GM19372 (cell line): ENCODE results near the gene DLEC1.

Experiments
- ATAC-seq: cut with Tn5 transposase; IDR thresholded peaks from one replicate; pipeline ENCODE4 v1.9.1; 2021; ENCODE audit warnings: mild to moderate bottlenecking, low read depth, moderate library complexity; ENCODE audit not compliant: unreplicated experiment

The DLEC1 gene

DNA sequence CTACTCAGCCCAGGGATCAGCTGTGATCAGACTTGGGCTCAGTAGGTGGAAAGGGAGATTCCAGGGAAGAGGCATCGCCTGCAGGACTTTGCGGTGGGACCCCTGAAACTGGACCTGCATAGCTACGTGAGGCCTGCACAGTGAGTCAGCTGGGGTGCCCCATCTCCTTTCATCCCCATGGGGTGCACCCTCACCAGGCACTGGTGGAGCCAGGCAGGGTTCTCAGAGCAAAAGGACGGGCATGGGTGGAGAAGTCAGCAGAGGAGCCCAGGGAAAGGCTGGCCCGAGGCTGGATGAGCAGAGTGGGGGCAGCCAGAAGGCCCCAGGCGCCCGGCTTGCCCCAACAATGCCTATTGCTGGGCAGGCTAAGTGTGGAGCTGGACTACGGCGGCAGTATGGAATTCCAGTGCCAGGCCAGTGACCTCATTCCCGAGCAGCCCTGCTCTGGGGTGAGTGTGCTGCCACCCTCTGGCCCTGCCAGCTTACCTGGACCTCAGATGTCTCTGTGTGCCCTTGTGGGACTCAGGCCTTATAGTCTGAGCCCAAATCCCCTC lies 78.2 kb downstream of the DLEC1 start:
- no peak for ATAC-seq

DNA sequence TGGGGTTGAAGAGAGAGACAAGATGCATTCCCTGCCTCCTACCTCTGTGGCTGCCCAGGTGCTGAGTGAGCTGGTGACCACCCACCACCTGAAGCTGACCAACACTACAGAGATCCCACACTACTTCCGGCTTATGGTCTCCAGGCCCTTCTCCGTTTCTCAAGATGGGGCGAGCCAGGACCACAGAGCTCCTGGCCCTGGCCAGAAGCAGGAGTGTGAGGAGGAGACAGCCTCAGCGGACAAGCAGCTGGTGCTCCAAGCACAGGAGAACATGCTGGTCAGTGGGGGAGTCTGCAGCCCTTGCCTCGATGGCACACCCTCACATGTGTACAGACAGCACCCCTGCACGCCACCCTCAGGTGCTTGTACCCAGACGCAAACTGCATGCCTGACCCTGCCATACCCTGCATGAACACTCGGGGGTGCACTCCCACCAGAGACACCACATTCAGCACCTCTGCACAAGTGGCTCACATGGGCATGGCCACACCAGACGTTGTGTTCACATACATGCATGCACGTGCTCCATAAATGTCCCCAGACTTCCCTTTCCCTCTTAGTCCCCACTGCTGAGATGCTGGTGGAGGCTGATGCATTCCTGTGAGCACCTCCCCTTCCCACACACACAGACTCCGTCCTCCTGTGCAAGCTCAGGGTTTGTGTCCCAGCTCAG lies 78.9 kb downstream of the DLEC1 start:
- ATAC-seq, result peak; percentile 75

DNA sequence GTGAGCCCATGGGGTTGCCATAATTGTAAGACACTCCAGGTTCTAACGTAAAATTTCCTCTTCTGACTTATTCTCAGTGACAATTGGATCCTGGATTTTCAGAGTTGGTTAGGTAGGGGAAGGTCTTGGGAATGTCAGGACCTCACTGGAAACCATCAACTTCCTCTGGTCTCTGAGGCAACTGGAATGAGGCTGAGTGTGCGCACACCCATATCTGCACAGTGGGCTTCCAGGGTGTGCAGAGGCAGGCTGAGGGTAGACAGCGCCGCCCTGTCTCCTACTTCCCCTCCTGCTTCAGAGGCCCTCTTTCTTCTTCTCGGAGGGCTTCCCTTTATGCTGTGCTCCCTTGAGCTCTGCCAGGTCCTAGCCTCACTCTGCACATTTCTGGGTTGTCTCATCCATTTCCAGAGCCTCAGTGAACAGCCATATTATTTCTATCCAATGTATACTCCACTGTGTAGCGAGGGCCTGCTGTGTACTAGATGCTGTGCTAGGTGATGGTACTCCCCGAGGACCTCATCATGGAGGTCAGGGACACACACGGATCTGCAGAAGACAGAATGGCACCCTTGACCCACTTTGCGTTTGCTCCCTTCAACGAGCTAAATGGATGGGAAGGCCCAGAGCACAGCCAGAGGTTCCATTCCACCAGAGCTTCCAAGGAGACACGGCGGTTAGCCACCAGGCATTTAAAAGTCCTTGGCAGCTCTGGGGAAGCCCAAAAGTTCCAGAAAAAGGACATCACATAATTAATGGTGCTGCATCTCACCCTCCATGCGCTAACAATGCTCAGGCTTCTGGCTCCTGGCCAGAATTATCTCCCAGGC lies 79.6 kb downstream of the DLEC1 start:
- no peak for ATAC-seq

DNA sequence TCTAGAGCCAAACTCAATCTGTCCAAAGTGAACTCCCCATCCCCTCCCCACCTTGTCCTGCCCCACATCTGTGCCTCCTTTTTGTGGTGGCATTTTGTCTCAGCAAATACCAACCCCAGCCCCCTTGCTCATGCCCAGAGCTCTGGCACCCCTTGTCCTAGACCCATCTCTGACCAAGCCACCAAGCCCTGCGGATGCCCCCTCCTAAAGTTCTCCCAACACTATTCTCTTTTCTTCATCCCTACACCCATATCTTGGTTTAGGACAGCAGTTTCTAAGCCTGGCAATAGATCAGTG lies 80.2 kb downstream of the DLEC1 start:
- no peak for ATAC-seq

DNA sequence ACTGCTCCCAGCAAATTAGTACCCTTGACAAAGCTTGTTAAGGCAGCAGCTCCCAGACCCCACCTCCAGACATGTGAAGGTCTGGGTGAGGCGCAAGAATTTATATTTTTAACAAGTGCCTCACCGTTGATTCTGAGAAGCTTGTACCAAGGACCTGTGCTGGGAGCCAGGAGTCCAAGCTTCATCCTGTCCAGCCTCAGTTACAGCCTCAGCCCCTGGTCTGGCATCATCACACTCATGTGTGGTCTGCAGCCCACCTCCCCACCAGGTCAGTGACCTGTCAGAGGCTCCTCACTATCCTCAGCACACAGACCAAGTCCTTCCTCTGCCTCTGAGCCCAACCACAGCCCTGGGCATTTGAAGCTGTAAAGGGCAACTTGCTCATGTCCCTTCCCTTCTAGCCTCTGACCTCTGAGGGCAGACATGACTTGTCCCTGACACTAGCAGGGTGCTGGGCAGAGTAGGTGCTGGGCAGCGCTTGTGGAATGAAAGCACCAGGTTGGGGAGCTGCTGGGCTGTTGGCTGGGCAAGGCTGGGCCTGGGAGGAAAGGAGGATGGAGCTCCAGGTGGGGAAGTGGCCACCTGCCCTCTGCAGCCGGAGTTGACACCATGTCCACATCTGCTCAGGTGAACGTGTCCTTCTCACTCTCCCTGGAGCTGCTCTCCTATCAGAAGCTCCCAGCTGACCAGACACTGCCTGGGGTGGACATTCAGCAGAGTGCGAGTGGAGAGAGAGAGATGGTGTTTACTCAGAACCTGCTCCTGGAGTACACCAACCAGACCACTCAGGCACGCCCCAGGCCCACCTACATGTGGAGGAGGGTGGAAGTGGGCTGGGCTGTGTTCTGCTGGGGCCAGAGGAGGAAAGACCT lies 81.0 kb downstream of the DLEC1 start:
- no peak for ATAC-seq

DNA sequence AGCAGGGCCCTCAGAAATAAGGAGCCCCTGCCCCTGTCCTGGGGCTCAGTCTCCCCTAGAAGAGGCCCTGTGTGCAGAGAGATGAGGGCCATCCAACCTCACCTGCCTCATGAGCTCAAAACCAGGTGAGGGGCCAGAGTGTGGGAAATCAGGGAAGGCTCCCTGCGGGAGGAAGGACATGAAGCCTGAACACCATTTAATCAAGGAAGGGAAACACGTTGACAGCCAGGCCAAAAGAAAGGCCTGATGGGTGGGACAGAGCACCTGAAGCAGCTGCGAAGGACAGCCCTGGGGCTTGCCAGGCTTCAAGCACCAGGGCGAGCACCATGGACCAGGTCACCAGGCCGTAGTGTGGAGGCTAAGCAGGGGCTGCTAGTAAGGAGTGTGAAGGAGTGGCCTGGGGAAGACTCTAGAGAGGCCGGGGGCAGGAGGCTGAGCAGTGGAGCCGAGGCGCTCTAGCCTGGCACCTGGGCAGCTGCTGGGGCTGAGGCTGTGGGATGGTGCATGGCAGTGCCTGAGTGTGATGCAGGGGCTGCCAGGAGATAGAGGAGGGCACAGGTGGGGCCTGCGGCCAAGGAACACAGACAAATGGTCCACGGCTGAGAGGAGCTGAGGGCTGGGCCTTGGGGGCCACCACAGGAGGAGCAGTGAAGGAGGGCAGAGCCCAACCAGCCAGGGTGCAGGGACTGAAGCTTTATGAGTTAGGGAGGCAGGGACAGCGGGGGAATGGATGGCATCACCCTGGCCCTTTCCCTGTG lies 81.9 kb downstream of the DLEC1 start:
- ATAC-seq, result no peak

DNA sequence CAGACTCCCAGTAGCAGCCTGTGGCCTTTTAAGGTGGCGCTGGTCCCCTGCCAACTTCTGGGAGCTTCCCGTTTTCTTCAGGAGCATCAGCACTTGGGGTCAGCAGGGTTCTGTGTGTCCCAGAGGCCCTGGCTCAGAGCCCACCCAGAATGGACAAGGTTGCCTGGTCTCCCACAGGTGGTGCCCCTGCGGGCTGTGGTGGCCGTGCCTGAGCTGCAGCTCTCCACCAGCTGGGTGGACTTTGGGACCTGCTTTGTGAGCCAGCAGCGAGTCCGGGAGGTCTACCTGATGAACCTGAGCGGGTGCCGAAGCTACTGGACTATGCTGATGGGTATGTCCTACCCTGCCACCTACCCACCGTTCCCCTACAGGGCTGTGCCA lies 82.4 kb downstream of the DLEC1 start:
- ATAC-seq, result no peak

DNA sequence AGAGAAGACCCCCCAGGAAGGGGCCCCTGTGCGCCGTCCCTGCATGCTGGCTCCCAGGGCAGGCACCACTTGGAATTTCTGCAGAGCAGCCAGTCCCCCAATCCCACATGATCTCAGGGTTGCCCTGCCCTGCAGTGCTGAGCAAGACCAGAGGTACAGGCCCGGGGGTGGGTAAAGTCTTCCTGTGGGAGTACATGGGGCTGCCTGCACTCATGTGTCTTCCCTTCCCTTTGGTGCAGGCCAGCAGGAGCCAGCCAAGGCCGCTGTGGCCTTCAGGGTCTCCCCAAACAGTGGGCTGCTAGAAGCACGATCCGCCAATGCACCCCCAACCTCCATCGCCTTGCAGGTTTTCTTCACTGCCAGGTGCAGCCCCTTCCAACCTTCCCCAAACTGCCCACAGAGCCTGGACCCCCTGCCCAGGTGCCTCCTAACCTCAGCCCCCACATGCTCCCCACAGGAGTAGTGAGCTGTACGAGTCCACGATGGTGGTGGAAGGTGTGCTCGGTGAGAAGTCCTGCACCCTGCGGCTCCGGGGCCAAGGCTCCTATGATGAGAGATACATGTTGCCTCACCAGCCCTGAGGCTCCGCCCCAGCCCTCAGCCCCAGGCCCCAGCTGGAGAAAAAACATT lies 82.9 kb downstream of the DLEC1 start:
- no peak for ATAC-seq

DNA sequence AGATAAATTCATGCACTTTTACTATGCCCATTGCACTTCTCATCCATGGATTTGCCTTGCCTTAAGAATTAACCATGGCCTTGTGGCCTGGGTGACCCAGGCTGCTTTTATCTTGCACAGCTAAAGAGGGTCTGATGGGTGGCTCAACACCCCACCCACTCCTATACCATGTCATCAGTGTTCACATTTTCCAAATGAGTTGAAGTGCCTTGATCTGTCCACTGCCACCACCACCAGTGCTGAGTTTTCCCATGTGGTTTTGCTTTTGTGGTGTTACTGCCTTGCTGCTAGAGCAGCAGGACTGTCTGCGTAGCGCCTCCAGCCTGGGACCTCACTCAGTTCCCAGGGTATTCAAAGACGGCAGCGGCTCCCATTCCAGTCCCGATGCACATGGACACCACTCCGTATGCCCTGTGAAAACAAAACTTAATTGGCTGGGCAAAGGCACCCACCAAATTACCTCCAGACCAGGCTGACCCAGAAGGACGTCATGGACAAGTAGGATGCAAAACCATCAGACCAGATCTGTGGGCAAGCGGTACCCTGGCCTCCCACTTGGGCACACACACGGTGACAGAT lies 83.8 kb downstream of the DLEC1 start:
- ATAC-seq, result no peak

DNA sequence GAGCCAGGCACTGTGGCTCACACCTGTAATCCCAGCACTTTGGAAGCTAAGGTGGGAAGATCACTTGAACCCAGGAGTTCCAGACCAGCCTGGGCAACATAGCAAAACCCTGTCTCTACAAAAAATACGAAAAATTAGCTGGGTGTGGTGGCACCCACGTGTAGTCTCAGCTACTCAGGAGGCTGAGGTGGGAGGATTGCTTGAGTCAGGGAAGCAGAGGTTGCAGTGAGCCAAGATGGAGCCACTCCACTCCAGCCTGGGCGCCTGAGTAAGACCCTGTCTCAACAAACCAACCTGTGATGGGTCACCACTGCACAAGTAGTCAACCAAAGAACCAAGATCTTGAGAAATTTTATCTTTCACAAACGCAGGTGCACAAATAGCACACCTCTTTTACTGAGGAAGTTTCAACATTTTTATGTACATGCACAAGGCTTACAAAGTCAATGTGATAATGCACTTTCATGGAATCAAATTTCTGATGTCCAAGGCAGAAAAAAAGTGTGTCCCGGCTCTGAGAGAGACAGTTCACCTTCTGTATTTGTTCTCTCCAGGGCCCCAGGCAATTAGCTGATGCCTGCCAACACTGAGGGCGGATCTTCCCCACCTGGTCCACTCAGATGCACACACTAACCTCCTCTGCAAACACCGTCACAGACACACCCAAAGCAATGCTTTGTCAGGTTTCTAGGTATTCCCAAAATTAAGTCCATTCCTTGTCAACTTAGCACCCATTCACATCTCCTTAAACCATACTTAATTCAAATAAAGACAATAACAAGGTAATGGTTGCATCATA lies 85.5 kb downstream of the DLEC1 start:
- no peak for ATAC-seq

DNA sequence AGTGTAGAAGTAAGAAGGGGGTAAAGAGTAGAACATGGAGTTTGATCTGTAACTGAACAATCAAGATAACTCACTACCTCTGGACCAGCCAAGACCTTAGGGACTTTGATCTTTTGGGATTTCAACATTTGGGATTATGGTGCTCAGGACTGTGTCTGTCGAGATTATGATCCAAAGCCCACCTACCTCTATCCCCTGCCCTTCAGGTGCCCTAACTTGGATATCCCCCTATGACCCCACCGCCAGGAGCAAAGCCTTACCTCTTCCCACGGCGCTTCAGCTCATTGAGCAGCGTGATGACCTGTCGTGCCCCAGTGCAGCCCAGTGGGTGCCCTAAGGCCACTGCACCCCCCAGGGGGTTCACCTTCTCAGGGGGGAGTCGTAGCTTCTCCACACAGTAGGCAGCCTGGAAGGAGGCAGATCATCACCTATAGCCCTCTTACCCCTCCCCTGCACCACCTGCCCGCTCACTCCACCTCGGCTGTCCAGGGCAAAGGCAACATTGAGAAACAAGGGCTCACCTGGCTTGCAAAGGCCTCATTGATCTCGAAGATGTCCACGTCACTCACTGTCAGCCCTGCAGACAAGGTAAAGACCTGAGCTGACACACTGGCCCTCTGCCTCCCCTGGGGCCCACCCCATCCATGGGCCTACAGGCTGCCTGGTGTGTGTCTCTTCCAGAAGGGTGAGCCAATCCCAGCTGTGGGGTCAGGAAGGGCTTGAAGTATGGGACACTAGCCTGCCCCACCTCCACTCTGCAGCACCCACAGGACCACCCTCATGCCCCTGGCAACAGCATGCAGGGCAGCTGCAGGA lies 86.5 kb downstream of the DLEC1 start:
- ATAC-seq, result no peak

DNA sequence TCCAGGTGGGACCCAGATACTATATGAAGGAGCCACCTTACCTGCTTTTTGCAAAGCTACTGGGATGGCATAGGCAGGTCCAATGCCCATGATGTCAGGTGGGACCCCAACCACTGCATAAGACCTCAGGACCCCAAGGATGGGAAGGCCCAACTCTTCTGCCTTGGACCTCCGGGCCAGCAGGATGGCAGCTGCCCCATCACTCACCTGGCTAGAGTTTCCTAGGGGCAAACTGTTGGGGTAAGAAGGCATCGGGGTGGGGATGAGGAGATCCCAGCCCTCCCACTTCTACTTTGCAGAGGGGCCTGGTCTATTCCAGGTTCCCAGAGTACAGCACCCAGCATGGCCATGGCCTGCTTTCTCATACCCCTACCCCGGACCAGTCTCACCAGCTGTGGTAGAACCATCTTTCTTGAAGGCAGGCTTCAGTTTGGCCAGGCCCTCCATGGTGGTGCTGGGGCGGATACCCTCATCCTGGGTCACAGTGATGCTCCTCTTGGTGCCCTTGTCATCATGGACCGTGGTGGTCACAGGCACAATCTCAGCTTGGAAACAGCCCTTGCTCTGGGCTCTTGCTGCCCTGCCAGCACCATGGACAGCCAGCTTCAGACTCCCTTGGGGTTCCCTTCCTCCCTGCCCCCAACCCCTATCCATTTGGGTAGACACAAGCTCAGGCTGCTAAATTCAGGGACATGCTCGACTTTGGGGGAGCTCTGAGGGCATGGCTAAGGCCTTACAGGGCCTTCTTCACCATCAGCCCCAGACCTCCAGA lies 87.3 kb downstream of the DLEC1 start:
- no peak for ATAC-seq

DNA sequence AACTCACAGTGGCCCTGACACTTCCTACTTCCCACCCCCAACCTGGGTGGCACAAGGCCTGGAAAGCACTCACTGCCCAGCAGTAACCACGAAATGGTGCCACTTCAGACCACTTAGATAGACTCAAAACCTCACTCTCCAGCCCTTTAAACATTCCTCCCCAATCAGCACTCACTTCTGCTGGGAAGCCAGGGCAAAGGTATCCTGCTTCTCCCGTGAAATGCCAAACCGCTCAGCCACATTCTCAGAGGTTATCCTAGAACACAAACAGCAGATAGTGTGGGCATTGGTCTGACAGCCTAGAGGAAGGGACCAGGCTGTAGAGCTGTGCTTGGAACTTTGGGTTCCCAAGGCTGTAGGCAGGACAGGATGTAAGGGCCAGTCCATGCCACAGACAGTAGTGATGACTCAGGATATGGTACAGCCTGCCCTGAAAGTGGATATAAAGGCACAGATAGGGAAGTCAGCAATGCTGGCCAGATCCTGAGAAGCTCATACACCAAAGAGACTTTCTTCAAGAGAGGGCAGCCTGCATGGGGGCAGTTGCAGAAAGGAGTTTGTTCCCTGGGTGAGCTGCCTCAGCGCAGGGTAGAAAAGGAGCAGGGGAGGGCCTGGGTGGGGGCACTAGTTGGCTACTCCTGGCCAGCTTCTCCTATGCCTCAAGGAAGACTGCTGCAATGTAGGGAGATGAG lies 88.7 kb downstream of the DLEC1 start:
- ATAC-seq, result no peak

DNA sequence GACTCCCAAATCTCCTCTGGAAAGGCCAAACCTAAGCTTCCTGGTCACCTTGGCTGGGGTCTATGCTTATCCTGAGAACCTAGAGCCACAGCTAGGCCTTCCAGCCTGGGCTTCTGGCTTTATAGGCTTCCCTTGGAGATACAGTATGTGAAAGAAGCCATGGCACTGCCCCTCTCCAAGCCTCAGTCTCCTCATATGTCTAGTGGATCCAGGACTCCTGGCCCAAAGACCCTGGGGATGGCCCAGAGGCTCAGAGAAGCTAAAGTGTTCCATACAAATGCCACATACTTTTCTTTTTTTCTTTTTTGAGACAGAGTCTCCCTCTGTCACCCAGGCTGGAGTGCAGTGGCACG lies 89.3 kb downstream of the DLEC1 start:
- ATAC-seq, result no peak

DNA sequence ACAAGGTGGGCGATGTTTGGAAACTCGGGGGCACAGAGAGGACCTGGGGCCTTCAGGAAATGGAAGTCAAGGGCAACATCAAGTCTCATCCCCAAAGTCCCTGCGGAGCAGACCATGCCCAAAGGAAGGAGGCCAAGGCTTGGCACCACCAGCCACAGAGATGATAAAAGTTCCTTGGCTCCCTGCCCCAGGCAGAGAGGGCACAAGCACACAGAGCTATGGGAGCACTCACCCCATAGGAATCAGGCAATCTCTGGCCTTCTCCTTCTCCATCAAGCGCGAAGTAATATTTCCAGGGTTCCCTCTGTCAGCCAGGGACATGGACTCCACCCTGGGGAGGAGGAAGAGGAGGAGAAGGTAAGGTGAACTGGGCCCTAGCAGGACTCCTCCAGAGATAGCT lies 90.0 kb downstream of the DLEC1 start:
- no peak for ATAC-seq

DNA sequence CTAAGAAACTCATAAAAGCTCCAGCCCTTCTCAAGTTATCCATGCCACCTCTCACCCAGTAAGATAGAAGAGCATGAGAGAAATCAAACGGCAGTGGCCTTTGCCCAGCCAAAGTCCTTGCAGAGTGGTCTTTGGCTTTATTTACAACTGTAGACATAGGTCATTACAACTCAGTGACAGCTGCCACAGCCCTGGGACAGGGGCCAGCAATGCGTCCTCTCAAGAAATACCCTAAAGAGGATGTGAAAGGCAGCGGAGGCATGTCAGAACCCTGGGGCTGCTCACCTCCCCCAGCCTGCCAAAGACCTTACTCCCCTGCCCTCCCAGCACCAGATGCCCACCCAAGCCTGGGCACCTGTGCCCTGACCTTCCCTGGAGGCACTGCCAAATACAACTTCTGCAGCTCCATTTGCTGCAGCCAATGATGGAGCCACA lies 91.6 kb downstream of the DLEC1 start:
- ATAC-seq, result no peak
